CD1c-positive myeloid dendritic cell (primary cell): Measurements from ENCODE around the gene PHGDH.
"Not testable (repeated sequence)": the region's sequence is repeated elsewhere in the genome, so short reads cannot be mapped to it uniquely, and the experiment has no call there.

Experiments used
- DNase-seq: peaks from one replicate; pipeline ENCODE4 v3.0.0-alpha.2; 2016; ENCODE audit errors: extremely low spot score

PHGDH gene

GRCh38 chr1:119711804-119712341 lies at the start of gene PHGDH:
PHGDH (plus strand) TSS chr1:119711934; CDS start chr1:119712023, 89 bp downstream.
- peak; percentile 41 for DNase-seq

- no peak for DNase-seq
Measured at GRCh38 chr1:119662034-119662437, 49.7 kb upstream of the PHGDH start.

- no peak for DNase-seq
Measured at GRCh38 chr1:119664067-119664466, 47.7 kb upstream of the PHGDH start.

- DNase-seq = no peak
Measured at GRCh38 chr1:119667173-119667572, 44.6 kb upstream of the PHGDH start.

GRCh38 chr1:119670898-119671297 lies 40.8 kb upstream of the PHGDH start:
- no peak for DNase-seq

- DNase-seq = no peak
Measured at GRCh38 chr1:119673171-119673940, 38.4 kb upstream of the PHGDH start.

- no peak for DNase-seq
Measured at GRCh38 chr1:119674111-119674526, 37.6 kb upstream of the PHGDH start.

GRCh38 chr1:119674835-119675289 lies 36.9 kb upstream of the PHGDH start:
- DNase-seq = no peak

GRCh38 chr1:119675349-119676345 lies 36.1 kb upstream of the PHGDH start:
- DNase-seq = peak; percentile 86

GRCh38 chr1:119676571-119677206 lies 35.0 kb upstream of the PHGDH start:
- no peak for DNase-seq

GRCh38 chr1:119679223-119679622 lies 32.5 kb upstream of the PHGDH start:
- no peak for DNase-seq

- DNase-seq = no peak
Measured at GRCh38 chr1:119680193-119680592, 31.5 kb upstream of the PHGDH start.

- DNase-seq = no peak
Measured at GRCh38 chr1:119680723-119681122, 31.0 kb upstream of the PHGDH start.

- no peak for DNase-seq
Measured at GRCh38 chr1:119681560-119681959, 30.2 kb upstream of the PHGDH start.

GRCh38 chr1:119682141-119682540 lies 29.6 kb upstream of the PHGDH start:
- DNase-seq = no peak

- DNase-seq = no peak
Measured at GRCh38 chr1:119683893-119684292, 27.8 kb upstream of the PHGDH start.

- no peak for DNase-seq
Measured at GRCh38 chr1:119686661-119687060, 25.1 kb upstream of the PHGDH start.

GRCh38 chr1:119687434-119688079 lies 24.2 kb upstream of the PHGDH start:
- DNase-seq = no peak

GRCh38 chr1:119688810-119689209 lies 22.9 kb upstream of the PHGDH start:
- no peak for DNase-seq

- no peak for DNase-seq
Measured at GRCh38 chr1:119689511-119689910, 22.2 kb upstream of the PHGDH start.

- not testable (repeated sequence) for DNase-seq
Measured at GRCh38 chr1:119696863-119697262, 14.9 kb upstream of the PHGDH start.
